ENCODE results near the gene SMTNL1.

SMTNL1 gene

GRCh38 chr11:57544566-57544965 lies 7.2 kb downstream of the SMTNL1 start:
- no peak for DNase-seq (ENCODE audit: low read depth)

- no peak for DNase-seq (ENCODE audit: low read depth)
Measured at GRCh38 chr11:57545883-57546282, 8.5 kb downstream of the SMTNL1 start.

GRCh38 chr11:57546451-57546850 lies 9.1 kb downstream of the SMTNL1 start:
- DNase-seq (ENCODE audit: low read depth) = no peak

- DNase-seq (ENCODE audit: low read depth) = no peak
Measured at GRCh38 chr11:57546869-57547475, 9.6 kb downstream of the SMTNL1 start.

- no peak for DNase-seq (ENCODE audit: low read depth)
Measured at GRCh38 chr11:57547854-57548377, 10.5 kb downstream of the SMTNL1 start.

GRCh38 chr11:57549983-57550382 lies 12.6 kb downstream of the SMTNL1 start:
- DNase-seq (ENCODE audit: low read depth) = no peak

- DNase-seq (ENCODE audit: low read depth) = no peak
Measured at GRCh38 chr11:57551941-57552340, 14.5 kb downstream of the SMTNL1 start.

- DNase-seq (ENCODE audit: low read depth) = no peak
Measured at GRCh38 chr11:57552479-57552878, 15.1 kb downstream of the SMTNL1 start.

GRCh38 chr11:57555393-57555792 lies 18.0 kb downstream of the SMTNL1 start:
- DNase-seq (ENCODE audit: low read depth) = no peak

GRCh38 chr11:57556041-57556440 lies 18.6 kb downstream of the SMTNL1 start:
- no peak for DNase-seq (ENCODE audit: low read depth)

GRCh38 chr11:57560146-57560545 lies 22.8 kb downstream of the SMTNL1 start:
- DNase-seq (ENCODE audit: low read depth) = no peak

- no peak for DNase-seq (ENCODE audit: low read depth)
Measured at GRCh38 chr11:57562596-57562995, 25.2 kb downstream of the SMTNL1 start.

GRCh38 chr11:57566005-57566904 lies 28.9 kb downstream of the SMTNL1 start:
- DNase-seq (ENCODE audit: low read depth) = peak; percentile 22

- DNase-seq (ENCODE audit: low read depth) = no peak
Measured at GRCh38 chr11:57566905-57567514, 29.6 kb downstream of the SMTNL1 start.

GRCh38 chr11:57567515-57568329 lies 30.3 kb downstream of the SMTNL1 start, which contains the start of gene UBE2L6:
UBE2L6 (minus strand) TSS chr11:57567672; CDS start chr11:57567611, 61 bp downstream.
- no peak for DNase-seq (ENCODE audit: low read depth)

GRCh38 chr11:57568330-57568766 lies 31.0 kb downstream of the SMTNL1 start:
- DNase-seq (ENCODE audit: low read depth) = peak; percentile 22

GRCh38 chr11:57571606-57572005 lies 34.2 kb downstream of the SMTNL1 start:
- DNase-seq (ENCODE audit: low read depth) = no peak

- DNase-seq (ENCODE audit: low read depth) = no peak
Measured at GRCh38 chr11:57574061-57574460, 36.7 kb downstream of the SMTNL1 start.

- no peak for DNase-seq (ENCODE audit: low read depth)
Measured at GRCh38 chr11:57584341-57584740, 46.9 kb downstream of the SMTNL1 start.

GRCh38 chr11:57585301-57585700 lies 47.9 kb downstream of the SMTNL1 start:
- no peak for DNase-seq (ENCODE audit: low read depth)

GRCh38 chr11:57586711-57587245 lies 49.4 kb downstream of the SMTNL1 start:
- no peak for DNase-seq (ENCODE audit: low read depth)

Data from non-pigmented ciliary epithelial cell (primary cell).